Measurements from ENCODE around the gene PTMA.

PTMA gene

GRCh38 chr2:231718799-231719198 is 10.5 kb downstream of the PTMA start:
- no peak overlapping the region for H2BK12ac ChIP-seq (ENCODE audit: low read length)
- H4K8ac ChIP-seq (ENCODE audit: low read depth, low read length) = no peak overlapping the region
- H3K27me3 ChIP-seq (ENCODE audit: insufficient read depth, low read length) = no peaks in the 10 kb centered on the region
- H2AFZ ChIP-seq (ENCODE audit: insufficient read depth, low read length, poor library complexity) = no peak overlapping the region
- H3K27ac ChIP-seq (ENCODE audit: low read depth, low read length) = no peak overlapping the region
- H3K4me1 ChIP-seq (ENCODE audit: control insufficient read depth in 1 of 2, insufficient read depth in 2 of 2, low read length in 2 of 2) = peaks cover 14 to 24% of the 10 kb centered on the region in 2 experiments
- no CpG with 5 or more reads among the region's 6 CpGs for WGBS (ENCODE audit: extremely low coverage, insufficient coverage, insufficient read length)
- H3K9me3 ChIP-seq (ENCODE audit: insufficient read depth, low read depth, low read length) = no peaks in the 10 kb centered on the region
- H3K23ac ChIP-seq (ENCODE audit: low read length) = no peak overlapping the region
- H2AK5ac ChIP-seq (ENCODE audit: low read length) = no peak overlapping the region
- no peak overlapping the region for H2BK120ac ChIP-seq (ENCODE audit: insufficient read depth, low read length, poor library complexity)
- no peak overlapping the region for H3K4me2 ChIP-seq (ENCODE audit: low read length)
- no peak overlapping the region for H2BK5ac ChIP-seq (ENCODE audit: low read depth, low read length, poor library complexity)
- peaks cover 6% of the 10 kb centered on the region in 2 experiments for H3K36me3 ChIP-seq (ENCODE audit: control insufficient read depth in 1 of 2, insufficient read depth in 2 of 2, low read length in 2 of 2)
- no peak overlapping the region for H3K18ac ChIP-seq (ENCODE audit: low read length)
- no peaks in the 10 kb centered on the region for H3K79me2 ChIP-seq (ENCODE audit: control insufficient read depth, insufficient read depth, low read length, poor library complexity)
- no peak overlapping the region for H3K9ac ChIP-seq (ENCODE audit: low read length)
- no peak overlapping the region for H3K14ac ChIP-seq (ENCODE audit: low read length)
- H4K12ac ChIP-seq (ENCODE audit: low read depth, low read length) = no peak overlapping the region
- H4K91ac ChIP-seq (ENCODE audit: low read depth, low read length) = no peak overlapping the region
- DNase-seq = no peak
- no peak overlapping the region for H3K4ac ChIP-seq (ENCODE audit: low read depth, low read length)
- H3K4me3 ChIP-seq (ENCODE audit: low read depth, low read length) = no peak overlapping the region
- H3K79me1 ChIP-seq (ENCODE audit: low read length) = peaks cover 6% of the 10 kb centered on the region

- Histone ChIP-seq H2BK5ac (ENCODE audit: low read depth, low read length, poor library complexity) (no peak overlapping the region), H4K12ac (ENCODE audit: low read depth, low read length) (no peak overlapping the region), H2AK5ac (ENCODE audit: low read length) (no peak overlapping the region), H3K18ac (ENCODE audit: low read length) (no peak overlapping the region), H3K14ac (ENCODE audit: low read length) (no peak overlapping the region), H3K4me3 (ENCODE audit: low read depth, low read length) (no peak overlapping the region), H3K4me1 (ENCODE audit: control insufficient read depth in 1 of 2, insufficient read depth in 2 of 2, low read length in 2 of 2) (peaks cover 14 to 21% of the 10 kb centered on the region in 2 experiments), H3K23ac (ENCODE audit: low read length) (no peak overlapping the region), H2AFZ (ENCODE audit: insufficient read depth, low read length, poor library complexity) (no peak overlapping the region), H3K27me3 (ENCODE audit: insufficient read depth, low read length) (no peaks in the 10 kb centered on the region), H3K27ac (ENCODE audit: low read depth, low read length) (no peak overlapping the region), H2BK12ac (ENCODE audit: low read length) (no peak overlapping the region), H4K8ac (ENCODE audit: low read depth, low read length) (no peak overlapping the region), H3K4me2 (ENCODE audit: low read length) (no peak overlapping the region), H4K91ac (ENCODE audit: low read depth, low read length) (no peak overlapping the region), H3K4ac (ENCODE audit: low read depth, low read length) (no peak overlapping the region), H3K79me2 (ENCODE audit: control insufficient read depth, insufficient read depth, low read length, poor library complexity) (no peaks in the 10 kb centered on the region), H3K9ac (ENCODE audit: low read length) (no peak overlapping the region), H3K9me3 (ENCODE audit: insufficient read depth, low read depth, low read length) (no peaks in the 10 kb centered on the region), H3K79me1 (ENCODE audit: low read length) (peaks cover 6% of the 10 kb centered on the region), H2BK120ac (ENCODE audit: insufficient read depth, low read length, poor library complexity) (no peak overlapping the region), H3K36me3 (ENCODE audit: control insufficient read depth in 1 of 2, insufficient read depth in 2 of 2, low read length in 2 of 2) (no peaks in the 10 kb centered on the region)
- no peak for DNase-seq
- WGBS (ENCODE audit: extremely low coverage, insufficient coverage, insufficient read length) = no CpG with 5 or more reads among the region's 7 CpGs
These were observed 12.1 kb downstream of the PTMA start for GRCh38 chr2:231720292-231720986.

- Histone ChIP-seq H3K27me3 (ENCODE audit: insufficient read depth, low read length) (no peaks in the 10 kb centered on the region), H3K9me3 (ENCODE audit: insufficient read depth, low read depth, low read length) (no peaks in the 10 kb centered on the region), H3K14ac (ENCODE audit: low read length) (no peak overlapping the region), H2AFZ (ENCODE audit: insufficient read depth, low read length, poor library complexity) (no peak overlapping the region), H3K23ac (ENCODE audit: low read length) (no peak overlapping the region), H4K8ac (ENCODE audit: low read depth, low read length) (no peak overlapping the region), H3K27ac (ENCODE audit: low read depth, low read length) (no peak overlapping the region), H3K4me3 (ENCODE audit: low read depth, low read length) (no peak overlapping the region), H2BK12ac (ENCODE audit: low read length) (no peak overlapping the region), H3K9ac (ENCODE audit: low read length) (no peak overlapping the region), H3K4ac (ENCODE audit: low read depth, low read length) (no peak overlapping the region), H3K36me3 (ENCODE audit: control insufficient read depth in 1 of 2, insufficient read depth in 2 of 2, low read length in 2 of 2) (no peaks in the 10 kb centered on the region), H3K79me2 (ENCODE audit: control insufficient read depth, insufficient read depth, low read length, poor library complexity) (no peaks in the 10 kb centered on the region), H3K79me1 (ENCODE audit: low read length) (peaks cover 2% of the 10 kb centered on the region), H4K12ac (ENCODE audit: low read depth, low read length) (no peak overlapping the region), H3K18ac (ENCODE audit: low read length) (no peak overlapping the region), H3K4me1 (ENCODE audit: control insufficient read depth in 1 of 2, insufficient read depth in 2 of 2, low read length in 2 of 2) (peaks cover 9 to 14% of the 10 kb centered on the region in 2 experiments), H4K91ac (ENCODE audit: low read depth, low read length) (no peak overlapping the region), H2BK120ac (ENCODE audit: insufficient read depth, low read length, poor library complexity) (no peak overlapping the region), H2AK5ac (ENCODE audit: low read length) (no peak overlapping the region), H2BK5ac (ENCODE audit: low read depth, low read length, poor library complexity) (no peak overlapping the region), H3K4me2 (ENCODE audit: low read length) (no peak overlapping the region)
- no CpG with 5 or more reads among the region's 8 CpGs for WGBS (ENCODE audit: extremely low coverage, insufficient coverage, insufficient read length)
- DNase-seq = no peak
These were observed 13.0 kb downstream of the PTMA start for GRCh38 chr2:231720987-231721966.

GRCh38 chr2:231722721-231723307 is 14.5 kb downstream of the PTMA start:
- Histone ChIP-seq H3K79me2 (ENCODE audit: control insufficient read depth, insufficient read depth, low read length, poor library complexity) (no peaks in the 10 kb centered on the region), H2BK5ac (ENCODE audit: low read depth, low read length, poor library complexity) (no peak overlapping the region), H3K9ac (ENCODE audit: low read length) (no peak overlapping the region), H3K23ac (ENCODE audit: low read length) (no peak overlapping the region), H3K9me3 (ENCODE audit: insufficient read depth, low read depth, low read length) (no peaks in the 10 kb centered on the region), H4K12ac (ENCODE audit: low read depth, low read length) (no peak overlapping the region), H2AFZ (ENCODE audit: insufficient read depth, low read length, poor library complexity) (no peak overlapping the region), H3K79me1 (ENCODE audit: low read length) (no peaks in the 10 kb centered on the region), H3K4ac (ENCODE audit: low read depth, low read length) (no peak overlapping the region), H2BK120ac (ENCODE audit: insufficient read depth, low read length, poor library complexity) (no peak overlapping the region), H4K91ac (ENCODE audit: low read depth, low read length) (no peak overlapping the region), H3K18ac (ENCODE audit: low read length) (no peak overlapping the region), H3K4me3 (ENCODE audit: low read depth, low read length) (no peak overlapping the region), H3K4me2 (ENCODE audit: low read length) (no peak overlapping the region), H2AK5ac (ENCODE audit: low read length) (no peak overlapping the region), H3K27ac (ENCODE audit: low read depth, low read length) (no peak overlapping the region), H3K36me3 (ENCODE audit: control insufficient read depth in 1 of 2, insufficient read depth in 2 of 2, low read length in 2 of 2) (no peaks in the 10 kb centered on the region), H3K14ac (ENCODE audit: low read length) (no peak overlapping the region), H4K8ac (ENCODE audit: low read depth, low read length) (no peak overlapping the region), H2BK12ac (ENCODE audit: low read length) (no peak overlapping the region), H3K27me3 (ENCODE audit: insufficient read depth, low read length) (no peaks in the 10 kb centered on the region), H3K4me1 (ENCODE audit: control insufficient read depth in 1 of 2, insufficient read depth in 2 of 2, low read length in 2 of 2) (peaks cover 3% of the 10 kb centered on the region in 2 experiments)
- no CpG with 5 or more reads among the region's 8 CpGs for WGBS (ENCODE audit: extremely low coverage, insufficient coverage, insufficient read length)
- DNase-seq = no peak
